ENCODE measurements around the gene SHOX.
"Not testable (repeated sequence)": the region's sequence is repeated elsewhere in the genome, so short reads cannot be mapped to it uniquely, and the experiment has no call there.

The SHOX gene

GRCh38 chrX:622802-623201 is 7.8 kb upstream of the SHOX start:
- DNase-seq = not testable (repeated sequence)

GRCh38 chrX:623268-623598 is 7.4 kb upstream of the SHOX start:
- DNase-seq = no peak

GRCh38 chrX:623599-624315 is 6.8 kb upstream of the SHOX start:
- DNase-seq = no peak

GRCh38 chrX:625137-625691 is 5.4 kb upstream of the SHOX start:
- no peak for DNase-seq

GRCh38 chrX:626047-626446 is 4.5 kb upstream of the SHOX start:
- DNase-seq = not testable (repeated sequence)

- no peak for DNase-seq
These were observed 3.7 kb upstream of the SHOX start for GRCh38 chrX:626745-627509.

GRCh38 chrX:627510-627981 is 3.0 kb upstream of the SHOX start:
- DNase-seq = no peak

GRCh38 chrX:627995-628394 is 2.6 kb upstream of the SHOX start:
- no peak for DNase-seq

- no peak for DNase-seq
These were observed 1.2 kb upstream of the SHOX start for GRCh38 chrX:629230-630006.

GRCh38 chrX:630007-630611 is 482 bp upstream of the SHOX start:
- DNase-seq = no peak

- DNase-seq = no peak
These were observed 1.3 kb downstream of the SHOX start for GRCh38 chrX:631802-632365.

- DNase-seq = no peak
These were observed 1.9 kb downstream of the SHOX start for GRCh38 chrX:632366-633042.

GRCh38 chrX:633043-633984 is 2.7 kb downstream of the SHOX start:
- DNase-seq = no peak

- no peak for DNase-seq
These were observed 3.7 kb downstream of the SHOX start for GRCh38 chrX:633985-634958.

GRCh38 chrX:635428-636090 is 5.0 kb downstream of the SHOX start:
- no peak for DNase-seq

- DNase-seq = no peak
These were observed 6.5 kb downstream of the SHOX start for GRCh38 chrX:636981-637659.

GRCh38 chrX:637660-638481 is 7.3 kb downstream of the SHOX start:
- DNase-seq = no peak

Measured in NCI-H1436 treated with DMSO at 0.1 percent for 48 hours (cell line).